ENCODE results near the gene MUC5B.

- TF ChIP-seq, protein P1, sequence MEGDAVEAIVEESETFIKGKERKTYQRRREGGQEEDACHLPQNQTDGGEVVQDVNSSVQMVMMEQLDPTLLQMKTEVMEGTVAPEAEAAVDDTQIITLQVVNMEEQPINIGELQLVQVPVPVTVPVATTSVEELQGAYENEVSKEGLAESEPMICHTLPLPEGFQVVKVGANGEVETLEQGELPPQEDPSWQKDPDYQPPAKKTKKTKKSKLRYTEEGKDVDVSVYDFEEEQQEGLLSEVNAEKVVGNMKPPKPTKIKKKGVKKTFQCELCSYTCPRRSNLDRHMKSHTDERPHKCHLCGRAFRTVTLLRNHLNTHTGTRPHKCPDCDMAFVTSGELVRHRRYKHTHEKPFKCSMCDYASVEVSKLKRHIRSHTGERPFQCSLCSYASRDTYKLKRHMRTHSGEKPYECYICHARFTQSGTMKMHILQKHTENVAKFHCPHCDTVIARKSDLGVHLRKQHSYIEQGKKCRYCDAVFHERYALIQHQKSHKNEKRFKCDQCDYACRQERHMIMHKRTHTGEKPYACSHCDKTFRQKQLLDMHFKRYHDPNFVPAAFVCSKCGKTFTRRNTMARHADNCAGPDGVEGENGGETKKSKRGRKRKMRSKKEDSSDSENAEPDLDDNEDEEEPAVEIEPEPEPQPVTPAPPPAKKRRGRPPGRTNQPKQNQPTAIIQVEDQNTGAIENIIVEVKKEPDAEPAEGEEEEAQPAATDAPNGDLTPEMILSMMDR (IDR thresholded peaks at IDR 0.05): no peak
- TF ChIP-seq EP300 (IDR thresholded peaks at IDR 0.05): no peak
- no peak for TF ChIP-seq POLR2A (IDR thresholded peaks at IDR 0.05)
These were observed 43.2 kb upstream of the MUC5B start for GRCh38 chr11:1179641-1180040.

All from ovary (tissue), 3 donors.